Smooth muscle cell (in vitro differentiated cells): ENCODE results near the gene PMEL. TPM values are rescaled to one million over a fixed set of nuclear protein-coding genes. Genes with fewer than 3 reads are reported as not detected.

Experiments used
- DNase-seq: peaks from one replicate; lab custom pipeline; 2025; ENCODE audit not compliant: unreplicated experiment; lab: John Stamatoyannopoulos, UW
- H2AFZ ChIP-seq: fragments of 200-600 bp; sonication (generic); 2 replicates; pipeline ENCODE4 v1.6.0; 2016; ENCODE audit warnings: antibody characterized with exemption, low read depth, mild to moderate bottlenecking
- H3F3A ChIP-seq: fragments of 200-600 bp; sonication (generic); 2 replicates; pipeline ENCODE4 v1.6.0; 2017; ENCODE audit warnings: antibody characterized with exemption, low read depth
- H3K27ac ChIP-seq: fragments of 200-600 bp; sonication (generic); 2 replicates; pipeline ENCODE4 v1.5.1; 2016; ENCODE audit warnings: low read depth, mild to moderate bottlenecking
- H3K27me3 ChIP-seq: fragments of 200-600 bp; sonication (generic); 2 replicates; pipeline ENCODE4 v1.6.1; 2016; ENCODE audit warnings: low read depth, mild to moderate bottlenecking
- H3K36me3 ChIP-seq: fragments of 200-600 bp; sonication (generic); 2 replicates; pipeline ENCODE4 v1.5.1; 2016; ENCODE audit warnings: low read depth
- H3K4me1 ChIP-seq: fragments of 200-600 bp; sonication (generic); 2 replicates; pipeline ENCODE4 v1.5.1; 2016; ENCODE audit warnings: low read depth
- H3K4me2 ChIP-seq: fragments of 200-600 bp; sonication (generic); 2 replicates; pipeline ENCODE4 v1.6.0; 2016; ENCODE audit warnings: mild to moderate bottlenecking
- H3K4me3 ChIP-seq: fragments of 200-600 bp; sonication (generic); 2 replicates; pipeline ENCODE4 v1.5.1; 2016; ENCODE audit warnings: mild to moderate bottlenecking
- H3K79me2 ChIP-seq: fragments of 200-600 bp; sonication (generic); 2 replicates; pipeline ENCODE4 v1.6.0; 2016; ENCODE audit warnings: low read depth, mild to moderate bottlenecking
- H3K9ac ChIP-seq: fragments of 200-600 bp; sonication (generic); 2 replicates; pipeline ENCODE4 v1.6.0; 2016; ENCODE audit warnings: low read depth
- H3K9me3 ChIP-seq: fragments of 200-600 bp; sonication (generic); replicated peaks from 2 replicates; pipeline ENCODE4 v1.5.1; 2016; ENCODE audit warnings: low read depth
- H4K20me1 ChIP-seq: fragments of 200-600 bp; sonication (generic); 2 replicates; pipeline ENCODE4 v1.6.0; 2016; ENCODE audit warnings: low read depth
- CTCF ChIP-seq: fragments of 200-600 bp; sonication (generic); IDR thresholded peaks from 2 replicates; pipeline ENCODE4 v1.5.1; 2017; ENCODE audit warnings: borderline replicate concordance, mild to moderate bottlenecking, antibody characterized with exemption; ENCODE audit not compliant: insufficient read depth, poor library complexity, severe bottlenecking
- WGBS: methylation state at CpG from one replicate; pipeline ENCODE4 v1.1.7; 2016; ENCODE audit warnings: low lambda C conversion rate; 5-methylcytosine and 5-hydroxymethylcytosine counted together
- polyA plus RNA-seq: library from polyadenylated mRNA; unstranded; fragments of >200 nt; fragmentation: Nextera tagmentation; extraction: Ambion mirVana; gene quantifications from 2 replicates; pipeline ENCODE4 v1.2.1, GENCODE V29; 2016
- total RNA-seq: library from RNA; depleted of rRNA; stranded (reverse); fragments of >200 nt; gene quantifications from 2 replicates; pipeline ENCODE4 v1.2.3, GENCODE V29; 2014

Gene PMEL
- total and polyA plus RNA-seq, 2 experiments from 2014 or later, result 1.8 to 1.9 TPM

- DNase-seq, result no peak
- H3K9me3 ChIP-seq, result no peaks in the 10 kb centered on the region
- H2AFZ ChIP-seq, result peak overlapping the region; percentile 75
- H3K27ac ChIP-seq, result peak overlapping the region; percentile 93
- peaks cover 8% of the 10 kb centered on the region for H3F3A ChIP-seq
- H3K9ac ChIP-seq, result peak overlapping the region; percentile 89
- no peaks in the 10 kb centered on the region for H3K27me3 ChIP-seq
- H3K4me1 ChIP-seq, result peaks cover 9% of the 10 kb centered on the region
- peak overlapping the region; percentile 77 for H3K4me3 ChIP-seq
- peak overlapping the region; percentile 87 for H3K4me2 ChIP-seq
- 4% methylated on average over 18 of the region's 18 CpGs for WGBS
- H3K79me2 ChIP-seq, result peaks cover 51% of the 10 kb centered on the region
- TF ChIP-seq CTCF, result no peak
- no peaks in the 10 kb centered on the region for H3K36me3 ChIP-seq
- H4K20me1 ChIP-seq, result peaks cover 22% of the 10 kb centered on the region
Observed at GRCh38 chr12:55972911-55973598, 7.2 kb upstream of the PMEL start.

- no peak for TF ChIP-seq CTCF
- Histone ChIP-seq H3K4me1 (peaks cover 9% of the 10 kb centered on the region), H3F3A (peaks cover 8% of the 10 kb centered on the region), H3K36me3 (no peaks in the 10 kb centered on the region), H3K27me3 (no peaks in the 10 kb centered on the region), H3K4me2 (peak overlapping the region; percentile 87), H3K79me2 (peaks cover 51% of the 10 kb centered on the region), H3K9ac (peak overlapping the region; percentile 89), H3K4me3 (peak overlapping the region; percentile 77), H4K20me1 (peaks cover 16% of the 10 kb centered on the region), H3K27ac (peak overlapping the region; percentile 93), H2AFZ (no peak overlapping the region), H3K9me3 (no peaks in the 10 kb centered on the region)
- no peak for DNase-seq
- 89% methylated on average over 1 of the region's 1 CpG for WGBS
Observed at GRCh38 chr12:55972456-55972855, 6.6 kb upstream of the PMEL start.

GRCh38 chr12:55972042-55972441 is 6.2 kb upstream of the PMEL start:
- H3F3A ChIP-seq, result peaks cover 8% of the 10 kb centered on the region
- H2AFZ ChIP-seq, result no peak overlapping the region
- no peaks in the 10 kb centered on the region for H3K36me3 ChIP-seq
- no peak for TF ChIP-seq CTCF
- H3K9ac ChIP-seq, result peak overlapping the region; percentile 89
- no peaks in the 10 kb centered on the region for H3K27me3 ChIP-seq
- H3K27ac ChIP-seq, result peak overlapping the region; percentile 93
- H3K9me3 ChIP-seq, result no peaks in the 10 kb centered on the region
- peak overlapping the region; percentile 87 for H3K4me2 ChIP-seq
- peak overlapping the region; percentile 77 for H3K4me3 ChIP-seq
- H3K4me1 ChIP-seq, result peaks cover 9% of the 10 kb centered on the region
- peaks cover 12% of the 10 kb centered on the region for H4K20me1 ChIP-seq
- DNase-seq, result no peak
- H3K79me2 ChIP-seq, result peaks cover 51% of the 10 kb centered on the region
- WGBS, result 68% methylated on average over 3 of the region's 3 CpGs

GRCh38 chr12:55970775-55971174 is 4.9 kb upstream of the PMEL start:
- peaks cover 9% of the 10 kb centered on the region for H3K4me1 ChIP-seq
- H2AFZ ChIP-seq, result no peak overlapping the region
- H4K20me1 ChIP-seq, result peaks cover under 1% of the 10 kb centered on the region
- H3K4me2 ChIP-seq, result no peak overlapping the region
- DNase-seq, result no peak
- no peaks in the 10 kb centered on the region for H3K9me3 ChIP-seq
- WGBS, result 87% methylated on average over 7 of the region's 7 CpGs
- H3F3A ChIP-seq, result peaks cover 8% of the 10 kb centered on the region
- no peak overlapping the region for H3K4me3 ChIP-seq
- no peak overlapping the region for H3K27ac ChIP-seq
- no peaks in the 10 kb centered on the region for H3K36me3 ChIP-seq
- peaks cover 42% of the 10 kb centered on the region for H3K79me2 ChIP-seq
- TF ChIP-seq CTCF, result no peak
- H3K9ac ChIP-seq, result no peak overlapping the region
- no peaks in the 10 kb centered on the region for H3K27me3 ChIP-seq
